SK-N-SH (cell line): Measurements from ENCODE around the gene HOMER1.

Source experiments
- CTCF ChIP-seq: fragments of 200-600 bp; sonication (generic); IDR thresholded peaks from 2 replicates; pipeline ENCODE4 v1.6.1; 2017; ENCODE audit warnings: antibody characterized with exemption, mild to moderate bottlenecking, moderate library complexity
- EP300 ChIP-seq, 2 experiments: IDR thresholded peaks; 2 replicates each; pipeline versions ENCODE4 v1.4.0 to v1.6.1; 2012; ENCODE audit warnings: borderline replicate concordance in 1 of 2, low read depth in 1 of 2, low read length in 1 of 2
- PBX3 ChIP-seq: IDR thresholded peaks from 2 replicates; pipeline ENCODE4; 2012

- TF ChIP-seq CTCF (no peak), EP300 (IDR thresholded peaks at IDR 0.05; ENCODE audit: borderline replicate concordance in 1 of 2, low read depth in 1 of 2, low read length in 1 of 2) (no peak), PBX3 (no peak)
These were observed 118.6 kb downstream of the HOMER1 start for GRCh38 chr5:79395296-79395695.
